CD4-positive, alpha-beta T cell (primary cell): ENCODE data around the gene FKBP1A. TPM values are rescaled to one million over a fixed set of nuclear protein-coding genes. Genes with fewer than 3 reads are reported as not detected.
A peak's percentile ranks its signal among the peaks of the same experiment; 100 is the strongest.

Source experiments
- ATAC-seq: fragments of 200-7000 bp; cut with Tn5 transposase; one replicate; pipeline ENCODE4 v1.10.0; 2022; ENCODE audit warnings: mild to moderate bottlenecking; ENCODE audit not compliant: poor library complexity
- CTCF ChIA-PET: fragments of 350-600 bp; sonication (Branson Sonifier 250); formaldehyde crosslinking; loops from one replicate; lab custom pipeline; 2021; ENCODE audit warnings: antibody characterized with exemption, inconsistent platforms; lab: Charles Lee
- POLR2A ChIA-PET: fragments of 350-600 bp; sonication (Branson Sonifier 250); formaldehyde crosslinking; loops from one replicate; lab custom pipeline; 2021; ENCODE audit warnings: antibody characterized with exemption, inconsistent platforms; lab: Charles Lee
- DNase-seq, 14 experiments: peaks; one replicate each; pipeline ENCODE4 v3.0.0-alpha.2; 2013 to 2020; ENCODE audit warnings: mixed read lengths in 2 of 14
- H3K27ac ChIP-seq, 2 donors: one replicate each; pipeline versions ENCODE4 v1.5.1 to v1.7.0; 2013; ENCODE audit warnings: low read length in 2 of 2, low read depth in 1 of 2, mild to moderate bottlenecking in 1 of 2
- H3K27me3 ChIP-seq, 2 experiments: 1 replicate in 1 of 2; 2 replicates in 1 of 2; pipeline versions ENCODE4 v1.6.1 to v1.7.0; 2013; ENCODE audit warnings: low read length in 2 of 2, control low read depth in 1 of 2, mild to moderate bottlenecking in 1 of 2, moderate library complexity in 1 of 2; ENCODE audit not compliant: insufficient read depth in 2 of 2, control insufficient read depth in 1 of 2
- H3K36me3 ChIP-seq: one replicate; pipeline ENCODE4 v1.6.1; 2013; ENCODE audit warnings: low read length, control low read depth; ENCODE audit not compliant: insufficient read depth
- H3K4me1 ChIP-seq: one replicate; pipeline ENCODE4 v1.6.1; 2013; ENCODE audit warnings: low read length, control low read depth; ENCODE audit not compliant: insufficient read depth
- H3K4me3 ChIP-seq: one replicate; pipeline ENCODE4 v1.5.1; 2013; ENCODE audit warnings: mild to moderate bottlenecking, low read length, moderate library complexity
- H3K9me3 ChIP-seq, 2 experiments: 1 replicate in 1 of 2; 2 replicates in 1 of 2; pipeline versions ENCODE4 v1.6.1 to v1.7.0; 2013; ENCODE audit warnings: low read length in 2 of 2, mild to moderate bottlenecking in 2 of 2, control low read depth in 1 of 2, moderate library complexity in 1 of 2; ENCODE audit not compliant: control insufficient read depth in 1 of 2, insufficient read depth in 1 of 2
- H3K27ac Mint-ChIP-seq: one replicate; pipeline ENCODE4 v1.8.0; 2020; ENCODE audit warnings: mixed read lengths
- H3K27me3 Mint-ChIP-seq: one replicate; pipeline ENCODE4 v1.8.0; 2021; ENCODE audit warnings: mixed read lengths
- H3K36me3 Mint-ChIP-seq: one replicate; pipeline ENCODE4 v1.8.0; 2021; ENCODE audit warnings: low read depth, mixed read lengths
- H3K4me1 Mint-ChIP-seq: one replicate; pipeline ENCODE4 v1.8.0; 2021; ENCODE audit warnings: low read depth, mixed read lengths
- H3K4me3 Mint-ChIP-seq: one replicate; pipeline ENCODE4 v1.8.0; 2020; ENCODE audit warnings: mild to moderate bottlenecking, mixed read lengths
- H3K9me3 Mint-ChIP-seq: one replicate; pipeline ENCODE4 v1.8.0; 2020; ENCODE audit warnings: mixed read lengths
- CTCF ChIP-seq: fragments of 200-600 bp; IDR thresholded peaks from one replicate; pipeline ENCODE4 v1.8.0; 2022; ENCODE audit warnings: antibody characterized with exemption, mild to moderate bottlenecking
- intact Hi-C, 2 experiments: fragments of 100-400 bp; cut with DNase I in 1 of 2; cut with micrococcal nuclease in 1 of 2; formaldehyde crosslinking; loops; one replicate each; pipeline versions ENCODE4 v1.15.1 to v1.9.0; 2023 to 2025; cut with DNase I, micrococcal nuclease
- total RNA-seq, 174 experiments: library from RNA in 2 of 174; stranded (reverse) in 2 of 174; gene quantifications; one replicate each; pipeline ENCODE4 v1.2.3 and lab custom pipeline; 2021 to 2026

FKBP1A gene
- total RNA-seq, 2 experiments from 2014 or later = 43.3 to 45.4 TPM

GRCh38 chr20:1341561-1342265 is 51.1 kb downstream of the FKBP1A start:
- ChIA-PET POLR2A (interaction anchor here (0.6 kb wide), 1 partner anchor 166 kb away, joined by 3 read pairs; no protein-coding TSS in a partner anchor), CTCF (no interaction called here)
- H3K27ac ChIP-seq = no peak overlapping the region
- no peak overlapping the region for H3K4me3 ChIP-seq
- intact Hi-C loops = no loop called here
- H3K36me3 ChIP-seq = peaks cover 3% of the 10 kb centered on the region
- Mint-ChIP-seq H3K27me3 (no peaks in the 10 kb centered on the region), H3K27ac (no peak overlapping the region), H3K36me3 (no peaks in the 10 kb centered on the region), H3K4me1 (peaks cover 31% of the 10 kb centered on the region), H3K9me3 (no peaks in the 10 kb centered on the region), H3K4me3 (no peak overlapping the region)
- no peaks in the 10 kb centered on the region for H3K9me3 ChIP-seq
- no peak for DNase-seq
- no peak for TF ChIP-seq CTCF
- H3K27me3 ChIP-seq = no peaks in the 10 kb centered on the region
- H3K4me1 ChIP-seq = peaks cover 6% of the 10 kb centered on the region
- ATAC-seq = no peak

GRCh38 chr20:1338801-1339200 is 54.1 kb downstream of the FKBP1A start:
- Mint-ChIP-seq H3K27ac (no peak overlapping the region), H3K4me3 (no peak overlapping the region), H3K9me3 (no peaks in the 10 kb centered on the region), H3K4me1 (peaks cover 28% of the 10 kb centered on the region), H3K27me3 (no peaks in the 10 kb centered on the region), H3K36me3 (peaks cover 3% of the 10 kb centered on the region)
- ChIA-PET CTCF (no interaction called here), POLR2A (no interaction called here)
- no peak for TF ChIP-seq CTCF
- DNase-seq = no peak
- no peaks in the 10 kb centered on the region for H3K27me3 ChIP-seq
- H3K36me3 ChIP-seq = peaks cover 12% of the 10 kb centered on the region
- peaks cover 9% of the 10 kb centered on the region for H3K4me1 ChIP-seq
- intact Hi-C loops = no loop called here
- ATAC-seq = no peak
- no peak overlapping the region for H3K27ac ChIP-seq
- no peak overlapping the region for H3K4me3 ChIP-seq
- H3K9me3 ChIP-seq = no peaks in the 10 kb centered on the region

DNA sequence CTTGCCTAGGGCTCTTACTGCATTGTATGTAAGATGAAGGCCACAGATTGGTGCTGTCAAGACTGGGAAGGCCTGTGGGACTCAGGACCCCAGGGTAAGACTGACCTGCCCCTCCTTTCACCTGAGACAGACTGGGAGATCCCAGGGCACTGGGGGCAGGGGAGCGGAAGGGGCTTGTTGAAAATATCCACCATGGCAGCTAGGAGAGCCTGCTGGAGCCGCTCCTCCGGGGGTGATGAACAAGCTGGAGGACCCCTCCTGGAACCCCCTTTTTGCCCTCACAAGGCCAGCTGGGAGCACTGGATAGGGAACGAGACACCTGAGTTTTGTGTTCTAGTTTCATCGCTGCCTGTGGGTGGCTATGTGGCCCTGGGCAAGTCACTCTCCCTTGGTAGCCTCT is 54.8 kb downstream of the FKBP1A start:
- ChIA-PET POLR2A (no interaction called here), CTCF (no interaction called here)
- Mint-ChIP-seq H3K4me1 (peaks cover 28% of the 10 kb centered on the region), H3K4me3 (no peak overlapping the region), H3K36me3 (peaks cover 8% of the 10 kb centered on the region), H3K27ac (peak overlapping the region; percentile 82), H3K9me3 (no peaks in the 10 kb centered on the region), H3K27me3 (no peaks in the 10 kb centered on the region)
- Histone ChIP-seq H3K36me3 (peaks cover 17% of the 10 kb centered on the region), H3K9me3 (no peaks in the 10 kb centered on the region), H3K4me1 (peaks cover 9% of the 10 kb centered on the region), H3K4me3 (no peak overlapping the region), H3K27ac (no peak overlapping the region), H3K27me3 (no peaks in the 10 kb centered on the region)
- no peak for DNase-seq
- TF ChIP-seq CTCF = no peak
- intact Hi-C loops = no loop called here
- no peak for ATAC-seq
